GM21447 (cell line): ENCODE measurements around the gene ZNF407.

Source experiments
- ATAC-seq: cut with Tn5 transposase; IDR thresholded peaks from one replicate; pipeline ENCODE4 v1.9.1; 2021; ENCODE audit not compliant: unreplicated experiment

Gene ZNF407

DNA sequence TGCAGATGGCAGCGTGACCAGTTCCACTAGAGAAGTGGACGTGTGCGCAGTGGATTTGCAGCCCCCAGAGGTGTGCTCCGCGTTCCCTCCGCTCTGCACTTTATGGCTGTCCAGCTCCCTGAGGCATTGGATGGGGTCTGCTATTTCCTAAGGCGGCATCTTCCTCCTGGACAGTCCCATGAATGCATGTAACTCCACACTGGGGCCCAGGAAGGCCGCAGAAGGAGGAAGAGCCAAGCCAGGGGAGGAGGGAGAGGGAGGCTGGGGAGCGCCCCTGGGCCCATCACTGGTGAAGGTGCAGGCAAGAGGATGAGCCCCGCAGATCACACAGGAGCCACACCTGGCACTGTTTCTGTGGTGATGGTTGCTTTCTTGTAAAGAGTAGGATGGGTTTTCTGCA is 512.1 kb downstream of the ZNF407 start:
- ATAC-seq: no peak

DNA sequence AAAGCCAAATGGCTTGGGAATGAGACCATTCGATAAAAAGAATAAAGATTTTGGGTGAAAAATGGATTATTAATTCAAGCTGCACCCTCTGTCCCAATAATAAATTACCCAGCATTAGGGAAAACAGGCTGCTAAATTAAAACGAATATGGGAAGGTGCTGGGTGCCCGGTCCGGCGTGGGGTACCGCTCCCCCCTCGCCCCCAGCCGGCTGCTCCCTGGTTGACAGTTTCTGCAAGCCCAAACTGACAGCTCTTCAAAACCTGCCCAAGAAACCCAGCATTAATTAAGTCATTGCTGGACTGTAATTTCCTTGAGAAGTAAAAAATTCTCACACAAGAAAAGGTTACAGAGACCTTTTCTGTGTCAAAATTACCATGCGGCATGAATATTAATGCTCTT is 512.6 kb downstream of the ZNF407 start:
- no peak for ATAC-seq

DNA sequence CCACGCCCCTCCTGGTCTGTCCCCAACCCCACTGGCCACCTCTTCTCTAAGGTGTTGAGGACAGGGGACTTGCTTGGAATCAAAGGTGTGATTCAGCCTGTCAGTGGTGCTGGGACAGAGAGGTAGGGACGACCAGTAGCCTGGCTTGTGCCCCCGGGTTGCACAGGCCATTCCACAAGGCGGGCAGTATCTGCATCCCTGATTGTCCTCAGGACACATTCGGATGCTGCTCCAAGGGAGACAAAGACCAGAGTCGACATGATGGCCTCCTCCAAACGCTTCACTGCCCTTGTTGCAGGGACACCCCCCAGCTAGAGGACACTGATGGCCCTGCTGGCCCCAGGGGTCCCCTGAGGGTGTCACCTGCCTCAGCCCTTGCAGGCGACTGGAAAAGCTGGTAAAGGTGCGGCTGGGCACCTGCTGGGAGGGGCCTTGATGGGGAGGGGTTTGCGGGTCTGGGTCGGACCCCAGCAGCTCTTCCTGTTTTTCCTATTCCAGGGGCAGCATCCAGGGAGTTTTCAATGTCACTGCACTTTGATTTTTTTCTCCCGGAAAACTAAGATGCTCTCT is 513.3 kb downstream of the ZNF407 start:
- ATAC-seq: no peak

DNA sequence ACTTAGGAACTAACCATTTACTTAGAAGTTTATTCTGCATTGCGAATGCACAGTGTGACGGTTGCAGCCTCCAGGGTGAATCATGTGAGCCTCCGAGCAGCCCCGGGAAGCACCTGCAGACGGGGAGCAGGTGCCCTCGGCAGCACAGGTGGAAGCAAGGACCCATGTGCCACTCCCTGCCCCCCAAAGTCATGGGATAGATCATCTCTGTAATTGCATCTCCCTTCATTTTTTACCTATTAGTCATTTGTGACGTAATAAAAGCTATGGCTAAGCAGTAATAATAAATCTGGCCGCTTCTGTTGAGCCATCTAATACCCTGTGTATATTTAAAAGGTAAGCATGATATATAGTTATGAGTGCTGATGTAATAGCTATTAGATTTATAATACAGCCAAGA is 514.1 kb downstream of the ZNF407 start:
- no peak for ATAC-seq

DNA sequence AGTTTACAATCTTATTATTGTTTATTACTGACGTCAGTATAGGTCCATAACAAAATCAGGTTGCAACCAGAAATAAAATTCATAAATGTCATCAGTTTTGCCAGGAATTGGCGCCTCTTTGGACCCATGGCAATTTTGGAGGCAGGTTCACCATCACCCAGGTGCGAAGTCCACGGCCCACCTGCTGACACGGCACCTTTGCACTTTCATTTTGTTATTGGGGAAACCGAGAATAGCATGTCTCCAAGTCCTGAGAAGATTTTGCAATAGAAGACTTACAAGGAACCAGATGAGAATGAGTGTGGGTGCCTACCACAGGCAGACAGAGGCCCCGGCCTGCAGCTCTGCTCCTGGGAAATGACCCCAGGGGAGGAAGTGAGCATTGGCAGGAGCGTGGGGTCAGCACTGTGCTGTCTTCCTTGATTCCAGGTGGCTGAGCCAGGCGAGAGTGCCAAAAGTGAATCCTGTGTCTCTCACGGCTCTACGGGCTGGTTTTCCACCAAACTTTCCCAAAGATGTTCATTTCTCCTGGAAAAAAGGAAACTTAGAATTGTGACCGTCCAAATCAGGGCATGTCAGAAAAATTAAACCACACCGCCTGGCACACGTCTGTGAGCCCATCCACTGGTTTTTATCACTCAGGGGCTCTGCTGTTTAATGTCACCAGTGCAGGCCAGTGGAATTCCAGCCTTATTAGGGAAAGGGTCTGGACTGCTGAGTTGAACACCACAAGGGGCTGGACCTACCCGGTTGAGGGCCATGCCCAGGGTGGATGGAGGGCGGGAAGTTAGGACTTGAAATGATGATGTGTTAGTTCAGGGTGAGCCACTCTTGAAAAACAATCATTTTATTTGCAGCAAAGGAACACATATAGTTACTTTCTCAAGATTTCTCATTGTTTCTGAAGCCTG is 514.8 kb downstream of the ZNF407 start:
- no peak for ATAC-seq

DNA sequence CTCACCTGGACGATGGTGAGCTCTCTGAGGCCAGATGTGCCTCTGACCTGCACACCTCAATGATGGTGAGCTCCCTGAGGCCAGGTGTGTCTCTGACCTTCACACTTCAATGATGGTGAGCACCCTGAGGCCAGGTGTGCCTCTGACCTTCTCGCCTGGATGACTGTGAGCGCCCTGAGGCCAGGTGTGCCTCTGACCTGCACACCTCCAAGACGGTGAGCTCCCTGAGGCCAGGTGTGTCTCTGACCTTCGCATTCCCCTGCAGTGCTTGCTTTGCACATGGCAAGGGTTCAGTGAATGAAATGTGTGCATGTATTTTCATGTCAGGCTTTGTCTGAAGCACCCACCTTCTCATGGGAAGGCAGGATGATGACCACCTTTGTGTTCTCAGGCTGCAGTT is 515.8 kb downstream of the ZNF407 start:
- no peak for ATAC-seq

DNA sequence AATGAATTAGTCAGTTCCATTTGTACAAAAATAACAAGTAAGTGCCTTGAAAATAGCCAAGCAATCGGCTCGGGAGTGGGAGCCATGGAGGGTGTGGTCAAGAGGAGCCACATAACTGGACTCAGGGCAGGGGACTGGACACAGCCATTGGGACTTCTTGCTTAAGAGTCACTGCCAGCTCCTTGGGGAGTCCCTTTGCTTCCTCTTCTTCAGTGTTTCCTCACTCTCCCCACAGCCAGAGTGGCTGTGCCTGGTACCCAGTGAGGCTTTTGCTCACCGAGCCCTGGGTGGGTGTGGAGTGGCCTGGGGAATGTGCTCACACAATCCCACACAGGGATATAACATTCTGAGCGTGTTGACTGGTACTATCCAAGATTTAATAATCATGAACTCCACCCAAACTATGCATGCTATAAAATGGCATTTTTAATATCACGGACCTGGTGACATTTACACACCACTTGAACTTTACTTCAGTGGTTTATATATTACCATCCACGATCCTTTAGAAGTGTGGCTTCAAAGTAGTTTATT is 516.6 kb downstream of the ZNF407 start:
- no peak for ATAC-seq
